GM19395 (cell line): ENCODE results near the gene COL11A2.

Experiments
- ATAC-seq: cut with Tn5 transposase; IDR thresholded peaks from one replicate; pipeline ENCODE4 v1.9.1; 2021; ENCODE audit warnings: mild to moderate bottlenecking, moderate library complexity; ENCODE audit not compliant: unreplicated experiment

COL11A2 gene

DNA sequence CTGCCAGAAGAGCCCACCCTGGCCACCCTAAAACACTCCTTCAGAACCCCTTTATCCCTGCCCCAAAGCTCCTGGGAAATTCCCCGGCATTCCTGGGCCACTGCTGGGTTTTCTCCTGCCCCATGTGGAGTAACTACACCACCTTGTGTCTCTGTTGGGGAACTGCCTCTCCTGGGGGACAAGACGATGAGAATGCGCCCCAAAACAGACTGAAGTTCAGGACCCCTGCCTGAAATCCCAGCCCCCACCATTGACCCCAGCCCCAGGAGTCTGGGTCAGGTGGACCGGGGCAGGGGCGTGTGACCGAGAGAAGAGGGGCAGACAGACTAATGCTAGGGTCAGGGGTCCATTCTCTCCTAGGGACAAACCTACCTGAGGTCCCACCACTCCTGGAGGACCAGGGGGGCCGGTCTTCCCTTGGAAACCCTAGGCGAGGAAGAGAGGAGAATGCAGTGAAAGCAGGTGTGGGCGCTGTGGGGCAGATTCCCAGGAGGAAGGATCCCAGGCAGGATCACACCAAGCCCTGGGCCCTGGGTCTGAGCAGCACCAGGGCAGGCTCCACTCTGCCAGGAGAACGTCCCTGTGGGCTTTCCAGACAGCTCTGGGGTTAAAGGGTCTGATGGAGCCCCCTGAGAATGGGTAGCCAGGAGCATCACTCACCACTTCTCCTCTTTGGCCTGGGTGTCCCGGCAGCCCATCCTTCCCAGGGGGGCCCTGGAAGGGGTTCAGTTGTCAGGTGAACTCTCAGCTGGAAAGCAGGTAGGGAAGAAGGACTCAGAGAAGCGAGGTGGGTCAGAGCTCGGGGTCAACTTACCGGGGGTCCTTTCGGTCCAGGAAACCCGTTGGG is 19.4 kb downstream of the COL11A2 start:
- ATAC-seq, result no peak

DNA sequence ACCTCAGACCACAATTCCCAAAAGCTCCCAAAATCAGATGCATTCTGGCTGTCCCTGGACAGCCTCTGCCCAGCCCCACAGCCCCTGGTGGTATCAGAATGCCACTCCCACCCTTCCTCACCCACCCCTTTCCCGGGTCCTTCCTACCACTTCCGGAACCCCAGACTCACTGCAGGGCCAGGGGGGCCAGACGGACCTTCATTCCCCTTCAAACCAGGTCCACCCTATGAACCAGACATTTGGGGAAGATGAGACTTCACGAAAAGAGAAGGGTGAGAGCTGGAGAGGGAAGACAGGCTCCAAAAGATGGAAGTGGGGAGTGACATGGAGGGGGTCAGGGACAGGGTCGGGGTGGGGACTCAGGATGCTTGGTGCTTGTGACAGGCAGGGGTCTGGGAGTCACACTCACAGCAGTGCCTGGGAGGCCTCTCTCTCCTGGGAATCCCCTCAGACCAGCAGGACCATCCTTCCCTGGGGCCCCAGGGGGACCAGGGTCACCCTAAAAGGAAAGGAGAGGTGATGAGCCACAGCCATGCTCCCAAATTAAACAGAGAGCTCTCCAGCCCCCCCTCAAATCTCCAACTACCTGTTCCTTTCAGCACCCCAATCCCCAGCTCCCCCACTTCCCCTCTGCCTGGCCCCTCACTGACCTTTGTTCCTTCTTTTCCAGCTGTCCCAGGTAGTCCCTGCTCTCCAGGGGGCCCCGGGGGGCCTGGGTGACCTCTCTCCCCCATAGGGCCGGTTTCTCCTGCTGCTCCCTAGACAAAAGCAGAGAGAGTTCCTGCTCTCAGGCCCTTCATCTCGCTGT is 20.2 kb downstream of the COL11A2 start:
- no peak for ATAC-seq

DNA sequence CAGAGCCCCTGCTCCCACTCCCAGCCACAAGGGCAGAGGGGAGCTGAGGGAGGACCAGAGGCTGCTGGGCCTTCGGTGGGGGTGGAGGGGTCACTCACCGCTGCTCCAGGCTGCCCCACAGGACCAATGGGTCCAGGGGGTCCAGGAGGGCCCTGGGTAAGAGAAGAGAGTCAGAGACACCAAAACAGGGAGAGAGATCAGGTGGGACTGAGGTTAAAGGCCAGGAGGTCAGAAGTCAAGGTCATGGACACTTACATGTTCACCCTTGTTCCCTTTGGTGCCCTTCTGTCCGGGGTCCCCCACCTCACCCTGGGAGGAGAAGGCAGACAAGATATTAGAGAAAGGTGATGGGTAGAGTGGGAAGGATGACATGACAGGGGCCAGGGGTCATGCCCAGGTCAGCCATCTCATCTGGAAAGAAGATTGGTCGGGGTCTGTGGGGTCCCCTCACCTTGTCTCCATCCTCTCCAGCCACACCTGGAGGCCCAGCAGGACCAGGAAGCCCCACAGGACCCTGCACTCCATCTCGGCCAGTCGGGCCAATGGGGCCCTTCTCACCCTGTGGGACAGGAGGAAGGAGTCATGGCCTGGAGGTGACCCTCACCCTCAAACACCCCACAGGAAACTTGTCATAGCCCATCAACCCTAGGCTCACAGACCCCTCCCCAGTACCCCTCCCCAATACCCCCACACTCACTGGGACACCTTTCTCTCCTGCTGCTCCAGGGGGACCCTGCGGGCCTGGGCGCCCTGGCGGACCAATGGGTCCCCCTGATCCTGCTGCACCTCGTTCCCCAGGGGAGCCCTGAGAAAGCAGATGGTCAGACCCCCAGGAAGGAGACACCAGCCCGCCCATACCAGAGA is 21.0 kb downstream of the COL11A2 start:
- ATAC-seq, result no peak

DNA sequence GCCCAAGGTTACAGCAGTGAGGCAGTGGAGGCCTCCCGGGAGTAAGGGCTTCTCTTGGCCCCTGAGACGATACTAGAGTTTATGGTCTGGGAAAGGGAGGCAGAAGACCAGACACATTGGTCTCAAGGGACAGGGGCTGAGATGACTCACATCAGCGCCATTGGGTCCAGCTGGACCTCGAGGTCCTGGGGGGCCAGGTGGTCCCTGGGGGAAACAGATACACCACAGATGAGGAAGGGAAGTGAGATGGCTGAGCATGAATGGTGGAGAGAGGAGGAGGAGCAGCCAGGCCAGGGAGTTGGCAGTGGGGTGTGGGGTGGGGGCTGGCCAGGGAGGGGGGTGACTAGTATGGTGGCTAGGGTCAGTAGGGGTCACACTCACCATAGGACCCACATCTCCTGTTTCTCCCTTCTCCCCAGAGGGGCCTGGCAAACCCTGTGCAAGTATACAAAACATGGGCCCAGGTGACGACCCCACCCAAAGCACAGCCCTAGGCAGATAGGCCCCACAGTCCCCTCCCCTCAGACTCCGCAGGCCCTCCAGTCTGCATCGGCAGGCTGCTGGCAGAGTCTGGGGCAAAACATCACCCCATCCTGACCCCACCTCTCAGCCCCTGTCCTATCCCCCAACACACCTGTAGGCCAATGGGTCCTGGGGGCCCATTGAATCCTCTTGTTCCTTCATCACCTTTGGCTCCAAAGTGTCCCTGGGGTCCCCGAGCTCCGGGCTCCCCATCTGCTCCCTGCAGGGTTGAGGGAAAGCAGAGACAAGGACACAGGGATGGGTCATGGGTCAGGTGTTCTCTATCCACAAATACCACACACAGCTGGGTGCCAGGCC is 21.9 kb downstream of the COL11A2 start:
- no peak for ATAC-seq

DNA sequence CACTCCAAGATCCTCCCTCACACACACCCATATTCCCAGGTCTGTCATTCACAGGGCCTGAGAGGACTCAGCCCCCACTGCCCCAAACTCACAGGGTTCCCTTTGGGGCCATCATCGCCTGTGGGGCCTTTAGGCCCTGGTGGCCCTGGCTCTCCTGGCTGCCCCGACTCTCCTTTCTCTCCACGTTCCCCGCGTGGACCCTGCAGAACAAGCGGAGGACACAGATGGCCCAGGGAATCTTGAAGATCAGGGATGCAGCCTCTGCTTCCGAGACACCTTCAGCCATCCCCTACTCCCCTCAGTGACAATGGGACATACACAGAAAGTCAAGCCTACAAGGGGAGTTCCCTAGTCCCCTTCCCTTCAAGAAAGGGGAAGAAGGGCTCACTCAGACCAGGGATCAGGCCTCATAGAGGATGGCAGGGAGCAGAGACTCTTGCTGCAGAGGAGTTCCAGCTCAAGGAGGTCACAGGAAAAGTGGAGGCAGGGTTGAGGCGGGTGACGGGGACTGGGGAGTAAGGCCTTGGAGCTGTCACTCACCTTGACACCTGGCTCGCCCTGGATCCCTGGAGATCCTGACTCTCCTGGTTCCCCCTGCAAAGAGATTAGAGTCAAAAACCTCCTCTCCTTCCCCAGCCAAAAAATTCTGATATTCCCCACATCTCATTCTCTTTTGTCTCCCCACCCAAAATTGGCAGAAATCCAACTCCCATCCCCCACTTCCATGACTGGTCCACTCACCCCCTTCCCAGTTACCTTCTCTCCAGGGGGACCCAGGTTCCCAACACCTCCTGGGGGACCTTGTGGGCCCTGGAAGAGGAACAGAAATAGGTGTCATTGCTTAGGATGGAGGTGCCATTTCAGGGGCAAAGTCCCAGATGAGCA is 22.7 kb downstream of the COL11A2 start:
- ATAC-seq, result no peak

DNA sequence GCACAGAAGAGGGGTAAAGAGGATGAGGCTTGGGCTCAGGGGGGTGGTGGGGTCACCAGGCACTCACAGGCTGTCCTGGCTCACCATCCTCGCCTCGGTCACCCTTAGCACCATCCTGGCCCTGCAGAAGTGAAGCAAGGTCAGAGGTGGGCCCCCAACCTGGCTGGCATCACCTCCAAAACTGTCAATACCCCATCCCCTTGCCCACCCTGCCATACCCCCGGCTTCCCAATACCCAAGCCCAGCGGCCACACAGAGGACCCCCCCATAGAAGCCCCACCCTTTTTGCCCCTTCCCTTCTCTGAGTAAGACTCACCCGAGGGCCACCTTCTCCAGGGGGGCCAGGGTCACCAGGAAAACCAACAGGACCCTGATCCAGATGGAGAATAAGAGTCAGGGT is 23.6 kb downstream of the COL11A2 start:
- no peak for ATAC-seq

DNA sequence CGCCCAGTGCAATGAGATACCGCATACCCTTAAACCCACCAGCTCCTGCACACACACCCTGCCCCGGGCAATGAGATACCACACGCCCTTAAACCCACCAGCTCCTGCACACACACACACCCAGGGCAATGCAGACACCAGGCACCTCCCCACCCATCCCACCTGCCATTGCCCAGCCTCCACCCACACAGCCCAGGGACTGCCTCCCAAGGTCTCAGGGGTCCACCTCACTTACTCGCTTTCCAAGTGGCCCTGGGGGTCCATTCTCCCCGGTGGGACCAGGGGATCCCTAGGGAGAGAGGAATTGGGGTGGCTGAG is 24.0 kb downstream of the COL11A2 start:
- no peak for ATAC-seq

DNA sequence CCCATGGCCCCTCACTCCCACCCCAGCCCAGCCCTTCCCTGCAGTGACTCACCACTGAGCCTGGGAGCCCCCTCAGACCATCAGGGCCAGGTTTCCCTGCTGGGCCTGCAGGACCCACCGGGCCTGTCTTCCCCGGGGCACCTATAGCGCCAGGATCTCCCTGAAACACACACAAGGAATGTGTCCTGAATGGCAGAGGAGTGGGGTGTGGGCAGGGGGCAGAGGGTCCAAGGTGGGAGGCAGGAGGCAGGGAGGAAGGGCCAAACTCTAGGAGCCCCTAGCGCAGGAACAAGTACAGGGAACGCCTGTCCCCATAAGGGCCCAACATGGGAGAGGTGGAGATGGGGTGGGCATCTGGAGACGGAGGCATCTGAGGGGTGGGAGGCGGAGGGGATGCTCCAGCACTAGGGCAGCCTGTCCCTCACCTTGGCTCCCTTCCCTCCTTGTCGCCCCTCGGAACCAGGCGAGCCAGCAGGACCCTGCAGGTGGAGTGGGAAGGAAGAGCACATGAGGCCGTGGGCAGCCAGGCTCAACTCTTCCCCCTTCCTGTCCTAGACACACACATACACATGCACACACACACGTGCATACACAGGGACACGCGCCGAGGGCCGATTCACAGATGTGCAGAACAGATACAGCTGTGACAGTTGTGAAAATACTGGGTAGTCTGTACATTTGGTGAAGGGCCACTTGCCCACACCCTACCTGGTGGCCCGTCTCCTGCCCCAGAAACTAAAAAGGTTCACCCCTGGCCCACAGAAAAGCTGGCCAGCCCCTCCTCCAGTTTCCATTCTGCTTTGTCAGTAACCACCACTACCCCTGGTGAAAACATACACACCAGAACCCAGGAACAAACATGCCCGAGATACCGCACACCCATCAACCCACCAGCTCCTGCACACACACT is 24.6 kb downstream of the COL11A2 start:
- no peak for ATAC-seq

DNA sequence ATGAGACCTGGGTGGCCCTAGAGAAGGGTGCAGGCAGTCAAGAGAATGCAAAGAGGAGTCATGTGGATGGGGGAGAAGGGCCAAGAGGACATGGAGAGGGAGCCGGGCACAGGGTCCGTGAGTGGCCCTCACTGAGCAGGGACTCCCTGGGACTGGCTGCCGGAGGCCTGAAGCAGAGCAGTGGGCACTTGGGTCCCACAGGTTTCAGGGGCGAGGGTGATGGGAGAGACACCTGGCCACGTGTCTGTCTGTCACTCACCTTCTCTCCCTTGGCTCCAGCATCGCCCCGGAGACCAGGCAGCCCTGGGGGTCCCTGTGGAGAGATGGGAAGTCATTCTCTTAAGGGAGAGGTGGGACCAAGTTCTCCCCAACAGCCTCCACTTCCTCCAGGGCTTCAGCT is 25.5 kb downstream of the COL11A2 start:
- ATAC-seq, result no peak

DNA sequence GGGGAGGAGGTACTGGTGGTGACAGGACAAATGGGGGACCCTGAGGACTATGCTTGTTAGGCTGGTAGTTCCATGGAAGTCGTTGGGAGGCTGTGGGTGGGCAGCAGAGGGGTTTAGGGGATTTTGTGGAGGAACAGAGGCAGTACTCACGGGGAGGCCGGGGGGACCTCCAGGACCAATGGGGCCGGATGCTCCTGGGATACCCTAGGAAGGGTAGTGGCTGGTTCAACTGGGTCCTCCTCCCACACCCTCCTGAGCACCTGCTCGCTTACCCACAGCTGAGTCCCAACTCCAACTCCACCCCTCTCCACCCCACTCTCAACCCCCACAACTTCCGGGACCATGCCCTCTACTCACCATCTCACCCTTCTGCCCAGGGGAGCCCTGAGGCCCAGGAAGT is 25.9 kb downstream of the COL11A2 start:
- ATAC-seq, result no peak

DNA sequence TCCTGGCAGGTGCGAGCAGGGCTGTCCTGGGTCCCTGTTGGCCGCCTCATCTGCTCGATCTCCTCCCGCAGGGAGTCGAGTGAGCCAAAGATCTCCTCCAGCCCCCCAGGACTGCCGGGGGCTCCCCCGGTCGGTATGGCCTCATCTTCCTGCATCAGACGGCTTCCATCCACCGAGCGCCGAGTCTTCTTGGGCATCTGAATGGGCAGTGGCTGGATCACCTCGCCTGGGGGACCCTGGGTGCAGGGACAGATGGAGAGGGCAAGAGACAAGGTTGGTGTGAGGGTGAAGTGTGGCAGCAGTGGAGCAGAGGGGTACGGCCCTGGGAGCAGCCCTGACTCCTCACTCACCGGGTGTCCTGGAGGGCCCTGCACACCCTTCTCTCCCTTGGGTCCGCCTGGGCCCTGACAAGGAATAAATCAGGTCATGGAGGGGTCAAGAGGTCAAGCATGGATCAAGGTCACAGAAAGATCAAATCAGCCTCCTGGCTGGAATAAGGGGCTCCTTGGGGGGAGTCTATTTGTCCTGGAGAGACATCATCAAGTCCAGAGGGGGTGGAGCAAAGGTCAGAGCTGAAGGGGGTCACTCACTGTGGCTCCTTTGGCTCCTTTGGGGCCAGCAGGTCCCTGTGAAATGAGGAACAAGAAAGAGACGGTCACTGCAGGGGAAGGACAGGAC is 26.5 kb downstream of the COL11A2 start:
- no peak for ATAC-seq

DNA sequence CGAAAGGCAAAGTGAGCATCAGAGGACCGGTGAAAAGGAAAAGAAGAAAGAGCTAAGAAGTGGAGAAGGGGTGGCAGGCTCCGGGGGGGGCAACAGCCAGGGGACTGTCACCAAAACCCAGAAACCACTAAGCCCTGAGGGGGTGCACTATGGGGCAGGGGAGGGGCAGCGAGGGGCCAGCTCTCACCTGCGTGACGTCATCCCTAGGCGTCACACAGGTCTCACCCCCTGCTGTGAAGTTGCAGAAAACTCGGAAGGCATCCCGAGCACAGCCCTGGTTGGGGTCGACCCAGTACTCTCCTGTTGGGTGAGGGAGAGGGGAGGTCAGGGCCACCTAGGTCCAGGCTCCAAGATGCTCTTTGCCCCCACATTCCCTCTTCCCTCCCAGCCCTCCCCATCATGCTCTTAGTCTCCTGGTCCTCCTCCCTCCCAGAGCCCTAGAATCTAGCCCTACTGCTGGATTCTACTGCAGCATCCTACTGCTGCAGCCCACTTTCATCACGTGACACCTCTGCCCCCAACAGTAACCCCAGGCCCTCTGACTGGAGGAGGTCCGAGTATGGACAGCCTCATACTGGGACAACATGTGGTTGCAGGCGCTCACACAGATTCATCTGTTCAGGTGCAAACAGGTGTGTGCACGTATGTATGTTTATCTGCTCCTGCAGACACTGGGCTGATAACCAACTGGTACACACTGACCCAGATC is 27.4 kb downstream of the COL11A2 start:
- no peak for ATAC-seq

DNA sequence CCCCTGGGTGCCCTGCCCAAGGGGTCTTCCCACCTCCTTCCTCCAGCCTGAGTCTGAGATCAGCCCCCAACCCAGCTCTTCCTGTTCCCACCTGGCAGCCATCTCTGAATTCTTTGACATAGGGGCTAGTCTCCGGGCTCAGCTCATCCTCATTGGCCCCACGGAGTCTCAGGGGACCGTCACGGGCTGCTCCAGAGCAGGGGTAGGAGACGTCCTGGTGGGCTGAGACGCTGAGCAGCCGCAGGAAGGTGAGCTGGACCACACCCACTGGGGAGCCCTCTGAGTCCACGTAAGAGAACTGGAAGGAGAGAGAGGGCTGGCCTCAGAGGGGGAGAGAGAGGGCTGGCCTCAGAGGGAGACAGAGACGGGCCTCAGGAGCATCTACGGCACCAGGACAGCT is 28.1 kb downstream of the COL11A2 start:
- no peak for ATAC-seq

DNA sequence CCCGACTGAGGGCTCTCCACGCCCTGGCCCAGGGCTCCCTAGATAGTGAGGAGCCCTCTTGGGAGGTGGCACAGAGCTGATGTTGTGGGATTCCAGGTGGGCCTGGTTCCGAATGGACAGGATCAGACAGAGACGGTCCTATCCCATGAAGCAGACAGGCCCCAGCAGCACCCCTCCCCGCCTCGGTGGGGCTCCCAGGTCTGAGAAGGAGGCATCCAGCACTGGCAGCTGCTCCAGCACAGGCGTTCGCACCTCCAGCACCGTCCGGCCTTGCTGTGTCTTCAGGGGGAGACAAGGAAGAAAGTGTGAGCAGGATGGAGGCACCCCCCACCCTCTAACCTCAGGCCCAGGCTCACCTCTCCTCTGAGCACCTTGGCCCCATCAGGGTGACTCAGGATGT is 28.7 kb downstream of the COL11A2 start:
- ATAC-seq, result no peak

DNA sequence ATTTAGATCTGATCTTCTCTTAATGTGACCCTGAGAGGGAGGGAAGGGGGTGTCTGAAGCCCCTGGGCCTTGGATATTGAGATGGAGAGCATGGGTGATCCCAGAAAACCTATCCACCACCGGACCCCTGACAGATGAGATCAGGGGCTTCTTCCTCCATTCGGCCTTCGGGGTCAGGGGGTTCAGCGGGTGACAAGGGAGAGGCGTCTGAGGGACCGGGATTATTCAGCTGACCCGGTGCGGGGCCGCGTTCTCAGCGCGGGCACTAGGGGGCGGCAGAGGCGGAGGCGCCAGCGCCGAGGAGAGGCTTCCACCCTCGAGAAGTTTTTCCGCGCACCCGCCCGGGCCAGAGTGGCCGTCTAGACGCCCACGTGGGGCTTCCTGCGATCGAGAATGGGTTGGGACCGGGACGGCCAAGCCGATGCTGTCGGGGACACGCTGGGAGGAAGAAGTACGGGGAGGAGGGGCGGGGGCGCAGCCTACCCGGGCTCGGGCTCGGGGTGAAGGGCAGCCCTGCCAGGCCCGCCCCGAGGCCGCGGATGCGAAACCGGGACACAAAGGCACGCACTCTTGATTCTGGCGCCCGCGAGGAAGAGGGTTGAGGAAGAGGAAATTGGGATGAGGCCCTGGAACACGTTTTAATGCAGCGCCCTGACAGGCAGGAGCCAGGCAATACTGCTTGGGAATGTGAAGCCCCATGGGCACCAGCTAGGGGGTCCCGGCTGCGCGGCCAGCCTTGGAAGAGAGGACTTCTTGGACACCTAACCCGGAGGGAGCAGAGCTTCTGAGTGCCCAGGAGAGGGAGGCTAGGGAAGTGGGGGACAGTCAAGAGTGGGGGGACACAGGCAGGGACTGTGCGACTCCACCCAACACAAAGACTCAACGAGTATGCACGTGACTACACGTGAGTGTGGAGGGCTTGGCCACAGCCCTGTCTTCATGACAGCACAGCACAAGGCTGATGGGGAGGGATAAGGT is 30.6 kb downstream of the COL11A2 start:
- ATAC-seq, result no peak

DNA sequence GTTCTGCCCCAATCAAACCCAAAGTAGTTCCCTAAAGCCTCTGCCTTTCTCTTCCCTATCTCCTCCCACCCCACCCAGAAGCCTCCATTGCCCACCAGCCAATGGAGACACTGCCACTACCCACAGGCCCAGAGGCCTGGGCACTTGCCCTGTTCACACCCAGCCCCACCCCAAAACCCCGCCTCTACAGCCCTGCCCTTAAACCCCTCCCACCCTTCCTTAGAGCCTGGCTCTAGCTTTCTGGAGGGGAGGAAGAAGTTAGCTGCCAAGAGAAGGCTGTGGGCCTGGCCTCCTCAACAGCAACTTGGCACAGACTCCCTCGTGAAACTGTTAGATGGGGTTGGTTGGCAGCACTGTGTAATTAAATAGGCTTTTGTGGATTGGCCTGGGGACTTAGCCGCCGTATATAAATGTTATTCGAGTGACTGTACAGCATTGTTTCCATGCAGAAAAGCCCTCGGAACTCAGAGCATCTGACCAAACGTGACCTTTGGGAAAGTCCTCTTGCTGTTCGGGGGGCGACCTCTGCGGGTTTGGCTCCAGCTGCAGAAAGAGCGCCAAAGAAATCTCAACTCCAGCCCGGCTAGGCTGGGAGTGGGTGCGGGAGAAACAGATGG is 31.4 kb downstream of the COL11A2 start:
- ATAC-seq, result no peak
